Vagina (tissue), 2 donors: ENCODE data around the gene COBLL1.

Experiments used
- POLR2A ChIP-seq, 2 donors: fragments of 450-650 bp; IDR thresholded peaks; one replicate each; pipeline ENCODE4 v1.6.1; 2017; ENCODE audit warnings: antibody characterized with exemption in 2 of 2, mild to moderate bottlenecking in 2 of 2, moderate library complexity in 2 of 2
- TF ChIP-seq, protein P1 (sequence below), 3 experiments: fragments of 450-650 bp in 2 of 3; fragments of 200-600 bp in 1 of 3; sonication (generic) in 1 of 3; IDR thresholded peaks; one replicate each; pipeline ENCODE4 v1.5.1; 2017 to 2019; ENCODE audit warnings: antibody characterized with exemption in 3 of 3, mild to moderate bottlenecking in 2 of 3, moderate library complexity in 2 of 3

DNA sequence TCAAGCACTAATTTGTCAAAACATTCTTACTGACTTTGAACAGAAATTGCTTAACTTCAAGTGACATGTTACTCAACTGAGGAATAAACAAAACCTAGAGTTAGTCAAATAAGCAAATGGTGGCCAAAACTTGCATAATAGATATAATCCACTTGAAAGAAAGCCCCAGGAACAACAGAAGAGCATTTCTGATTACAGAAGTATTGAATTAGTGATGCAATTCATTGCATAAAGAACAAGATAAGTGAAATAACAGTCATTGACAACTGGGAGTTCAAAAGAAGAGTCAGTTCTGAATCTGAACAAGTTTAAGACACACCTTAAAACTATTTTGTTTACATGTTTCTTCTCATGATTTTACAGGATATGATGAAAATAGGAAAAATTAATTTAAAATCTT lies 30.8 kb downstream of the COBLL1 start:
- no peak for TF ChIP-seq POLR2A (IDR thresholded peaks at IDR 0.05)
- TF ChIP-seq, protein P1, sequence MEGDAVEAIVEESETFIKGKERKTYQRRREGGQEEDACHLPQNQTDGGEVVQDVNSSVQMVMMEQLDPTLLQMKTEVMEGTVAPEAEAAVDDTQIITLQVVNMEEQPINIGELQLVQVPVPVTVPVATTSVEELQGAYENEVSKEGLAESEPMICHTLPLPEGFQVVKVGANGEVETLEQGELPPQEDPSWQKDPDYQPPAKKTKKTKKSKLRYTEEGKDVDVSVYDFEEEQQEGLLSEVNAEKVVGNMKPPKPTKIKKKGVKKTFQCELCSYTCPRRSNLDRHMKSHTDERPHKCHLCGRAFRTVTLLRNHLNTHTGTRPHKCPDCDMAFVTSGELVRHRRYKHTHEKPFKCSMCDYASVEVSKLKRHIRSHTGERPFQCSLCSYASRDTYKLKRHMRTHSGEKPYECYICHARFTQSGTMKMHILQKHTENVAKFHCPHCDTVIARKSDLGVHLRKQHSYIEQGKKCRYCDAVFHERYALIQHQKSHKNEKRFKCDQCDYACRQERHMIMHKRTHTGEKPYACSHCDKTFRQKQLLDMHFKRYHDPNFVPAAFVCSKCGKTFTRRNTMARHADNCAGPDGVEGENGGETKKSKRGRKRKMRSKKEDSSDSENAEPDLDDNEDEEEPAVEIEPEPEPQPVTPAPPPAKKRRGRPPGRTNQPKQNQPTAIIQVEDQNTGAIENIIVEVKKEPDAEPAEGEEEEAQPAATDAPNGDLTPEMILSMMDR (IDR thresholded peaks at IDR 0.05) = no peak
